Umbilical cord (tissue), 2 donors: Measurements from ENCODE around the gene TRIP13. TPM values are rescaled to one million over a fixed set of nuclear protein-coding genes. Genes with fewer than 3 reads are reported as not detected.
"Not testable (repeated sequence)": the region's sequence is repeated elsewhere in the genome, so short reads cannot be mapped to it uniquely, and the experiment has no call there.

Experiments used
- DNase-seq: peaks from one replicate; pipeline ENCODE4 v3.0.0-alpha.2; 2015; ENCODE audit warnings: low spot score
- total RNA-seq: library from RNA; depleted of rRNA; stranded (reverse); fragments of >200 nt; gene quantifications from one replicate; pipeline ENCODE4 v1.2.3, GENCODE V29; 2014; ENCODE audit warnings: low replicate concordance; ENCODE audit not compliant: insufficient read depth

The TRIP13 gene, protein sequence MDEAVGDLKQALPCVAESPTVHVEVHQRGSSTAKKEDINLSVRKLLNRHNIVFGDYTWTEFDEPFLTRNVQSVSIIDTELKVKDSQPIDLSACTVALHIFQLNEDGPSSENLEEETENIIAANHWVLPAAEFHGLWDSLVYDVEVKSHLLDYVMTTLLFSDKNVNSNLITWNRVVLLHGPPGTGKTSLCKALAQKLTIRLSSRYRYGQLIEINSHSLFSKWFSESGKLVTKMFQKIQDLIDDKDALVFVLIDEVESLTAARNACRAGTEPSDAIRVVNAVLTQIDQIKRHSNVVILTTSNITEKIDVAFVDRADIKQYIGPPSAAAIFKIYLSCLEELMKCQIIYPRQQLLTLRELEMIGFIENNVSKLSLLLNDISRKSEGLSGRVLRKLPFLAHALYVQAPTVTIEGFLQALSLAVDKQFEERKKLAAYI
- total RNA-seq: 2.9 TPM

DNA sequence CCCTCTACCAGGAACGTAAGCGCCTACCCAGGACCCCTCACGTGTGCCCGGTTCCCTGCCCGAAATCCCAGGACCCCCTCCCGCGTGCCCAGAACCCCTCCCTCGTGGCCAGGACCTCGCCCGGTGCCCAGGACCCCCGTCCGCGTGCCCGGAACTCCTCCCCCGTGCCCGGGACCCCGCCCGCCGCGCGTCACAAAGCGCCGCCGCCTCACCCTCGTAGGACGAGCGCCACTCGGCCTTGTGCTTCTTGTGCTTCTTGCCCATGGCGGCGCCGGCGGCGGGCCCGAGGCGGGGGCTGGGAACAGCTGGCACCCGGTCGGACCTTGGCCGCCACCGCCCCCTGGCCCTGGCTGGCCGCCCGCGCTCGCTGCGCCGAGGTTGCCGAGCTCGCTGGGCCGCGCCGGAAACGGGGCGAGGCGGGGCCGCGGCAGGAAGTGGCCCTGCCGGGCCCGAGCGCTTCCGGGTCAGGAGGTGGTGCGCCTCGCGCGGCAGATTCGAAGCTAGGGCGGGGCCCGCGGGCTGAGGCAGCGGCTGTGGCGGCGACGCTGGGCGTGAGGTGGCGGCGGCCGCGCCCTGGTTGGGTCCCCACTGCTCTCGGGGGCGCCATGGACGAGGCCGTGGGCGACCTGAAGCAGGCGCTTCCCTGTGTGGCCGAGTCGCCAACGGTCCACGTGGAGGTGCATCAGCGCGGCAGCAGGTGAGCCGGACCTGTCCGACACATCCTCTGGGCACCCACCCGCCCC is at the start of gene TRIP13, which contains the start of gene BRD9:
Gene TRIP13, plus strand, starts transcription at position 491 of the 743 bp plus-strand sequence. Its CDS starts 115 bp downstream, at position 606.
Gene BRD9, minus strand, starts transcription at position 408 of the 743 bp plus-strand sequence. Its CDS starts 144 bp downstream, at position 264.
- DNase-seq: peak; percentile 85

DNA sequence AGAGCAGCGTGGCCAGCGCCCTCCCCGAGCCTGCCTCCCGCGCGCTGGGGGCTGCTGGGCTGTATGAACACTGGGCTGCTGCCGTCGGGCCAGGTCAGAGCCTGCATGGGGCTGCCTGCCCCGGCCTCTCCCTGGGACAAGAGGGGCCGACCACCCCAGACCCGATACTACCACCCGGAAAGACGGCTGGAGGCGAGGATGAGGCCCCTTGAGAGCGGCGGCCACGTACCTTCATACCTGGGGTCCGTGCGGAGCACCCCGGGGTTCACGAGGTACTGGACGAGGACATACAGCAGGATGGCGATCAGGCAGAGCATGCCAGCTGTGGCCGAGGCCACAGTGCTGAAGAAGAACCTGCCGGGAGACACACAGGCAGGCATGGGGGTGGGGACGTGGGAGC is 49.3 kb upstream of the TRIP13 start:
- not testable (repeated sequence) for DNase-seq

DNA sequence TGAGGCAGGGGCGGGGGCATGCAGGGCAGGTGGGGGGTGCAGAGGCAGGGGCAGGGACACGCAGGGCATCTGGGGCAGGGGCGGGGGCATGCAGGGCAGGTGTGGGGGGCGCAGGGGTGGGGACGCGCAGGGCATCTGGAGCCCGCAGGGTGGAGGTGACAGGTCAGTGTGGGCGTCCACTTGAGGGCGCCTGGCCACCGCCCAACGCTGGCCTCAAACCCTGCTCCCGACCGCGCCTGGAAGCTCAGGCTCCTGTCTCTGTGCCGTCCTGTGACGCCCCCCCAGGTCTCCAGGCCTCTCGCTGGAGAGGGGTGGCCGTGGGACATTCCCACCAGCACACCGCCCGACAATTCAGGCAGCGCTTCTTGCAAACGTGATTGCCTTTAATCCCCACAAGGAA is 48.8 kb upstream of the TRIP13 start:
- DNase-seq: not testable (repeated sequence)

DNA sequence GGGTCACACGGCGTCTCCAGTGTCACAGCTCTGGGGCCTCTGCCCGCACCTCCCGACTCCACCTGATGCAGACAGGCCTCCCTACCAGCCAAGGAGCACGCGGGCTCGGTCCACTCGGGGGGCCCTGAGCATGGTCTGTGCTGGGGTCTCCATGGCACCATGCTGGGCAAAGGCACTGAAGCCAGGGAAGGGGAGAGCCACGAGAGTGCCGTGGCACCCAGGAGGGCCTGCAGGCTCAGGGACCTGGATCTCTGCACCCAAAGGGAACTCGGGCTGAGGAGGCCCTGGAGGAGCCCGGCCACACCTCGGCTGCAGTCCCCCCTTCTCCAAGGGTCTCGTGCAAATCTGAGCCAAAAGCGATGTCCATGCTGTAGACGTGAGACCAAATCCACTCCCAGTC is 48.3 kb upstream of the TRIP13 start:
- not testable (repeated sequence) for DNase-seq

DNA sequence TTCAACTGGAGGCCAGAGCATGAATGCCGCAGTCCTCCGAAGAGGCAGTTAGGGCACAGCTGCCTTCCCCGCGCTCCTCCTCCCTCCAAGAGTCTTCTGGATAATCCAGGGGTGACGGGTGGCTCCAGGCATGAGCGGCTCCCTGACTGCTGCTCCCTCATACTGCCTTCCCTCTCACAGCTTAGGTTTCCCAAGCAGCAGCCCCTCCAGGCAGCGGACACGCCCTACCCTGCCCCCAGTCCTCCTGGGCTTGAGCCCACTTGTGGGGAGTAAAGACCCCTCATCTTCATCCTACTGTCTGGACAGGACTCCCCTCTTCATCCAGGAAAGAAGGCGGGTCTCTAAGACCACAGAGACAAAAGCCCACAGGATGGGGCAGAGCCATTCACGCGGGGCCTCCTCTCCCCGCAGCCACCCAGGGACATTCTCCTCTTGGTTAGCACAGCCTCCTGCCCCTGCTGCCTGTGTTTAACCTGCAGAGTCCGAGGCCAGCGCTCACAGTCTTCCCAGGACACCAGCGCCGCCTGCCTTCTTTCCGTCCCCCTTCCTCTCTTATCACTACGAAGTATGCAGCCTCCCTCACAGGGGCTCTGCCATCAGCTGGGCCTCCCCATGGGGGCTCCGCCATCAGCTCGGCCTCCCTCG is 47.5 kb upstream of the TRIP13 start:
- not testable (repeated sequence) for DNase-seq

DNA sequence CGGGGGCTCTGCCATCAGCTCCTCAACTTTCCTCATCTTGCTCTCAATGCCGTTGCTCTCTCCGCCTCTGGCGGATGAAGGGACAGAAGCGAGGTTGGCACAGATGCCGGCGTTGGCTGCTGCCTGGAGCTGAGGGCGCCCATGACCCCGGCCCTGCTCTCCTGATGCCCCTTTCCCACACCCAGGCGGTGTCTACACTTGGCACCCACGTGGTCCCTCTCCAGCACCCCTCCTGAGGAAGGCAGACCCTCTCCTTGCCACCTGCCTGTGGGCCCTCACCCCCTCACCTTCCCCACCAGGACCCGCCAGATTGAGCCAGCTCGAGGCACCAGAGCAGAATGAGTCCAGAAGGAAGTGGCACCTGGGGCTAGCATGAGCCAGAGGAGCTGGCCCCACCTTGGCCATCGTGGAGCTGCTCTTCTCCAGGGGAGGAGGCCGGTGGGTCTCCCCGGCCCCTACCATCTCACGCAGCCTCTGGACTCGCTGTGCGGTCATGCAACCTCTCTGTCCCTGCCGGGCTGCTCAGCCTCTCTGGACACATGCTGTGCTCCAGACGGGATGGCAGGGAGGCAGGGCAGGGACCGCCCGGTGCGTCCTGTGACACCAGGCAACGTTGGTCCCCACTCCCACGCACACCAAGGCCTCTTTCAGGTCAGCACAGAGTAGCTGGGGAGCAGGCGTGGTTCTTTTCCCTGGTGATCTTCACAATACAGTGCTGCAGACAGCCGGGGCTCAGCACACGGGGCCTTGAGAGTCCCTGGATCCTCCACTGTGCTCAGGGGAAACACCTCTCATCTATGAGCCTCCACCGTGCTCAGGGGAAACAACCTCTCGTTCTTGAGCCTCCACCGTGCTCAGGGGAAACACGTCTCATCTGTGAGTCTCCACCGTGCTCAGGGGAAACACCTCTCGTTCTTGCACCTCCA is 46.7 kb upstream of the TRIP13 start:
- DNase-seq: not testable (repeated sequence)

DNA sequence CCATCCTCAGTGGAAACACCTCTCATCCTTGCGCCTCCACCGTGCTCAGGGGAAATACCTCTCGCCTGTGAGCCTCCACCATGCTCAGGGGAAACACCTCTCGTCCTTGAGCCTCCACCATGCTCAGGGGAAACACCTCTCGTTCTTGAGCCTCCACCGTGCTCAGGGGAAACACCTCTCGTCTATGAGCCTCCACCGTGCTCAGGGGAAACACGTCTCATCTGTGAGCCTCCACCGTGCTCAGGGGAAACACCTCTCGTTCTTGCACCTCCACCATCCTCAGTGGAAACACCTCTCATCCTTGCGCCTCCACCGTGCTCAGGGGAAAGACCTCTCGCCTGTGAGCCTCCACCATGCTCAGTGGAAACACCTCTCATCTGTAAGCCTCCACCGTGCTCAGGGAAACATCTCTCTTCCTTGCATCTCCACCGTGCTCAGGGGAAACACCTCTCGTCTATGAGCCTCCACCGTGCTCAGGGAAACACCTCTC is 46.0 kb upstream of the TRIP13 start:
- DNase-seq: not testable (repeated sequence)

- not testable (repeated sequence) for DNase-seq
Measured at GRCh38 chr5:847212-847611, 45.5 kb upstream of the TRIP13 start.

GRCh38 chr5:847736-848135 is 44.9 kb upstream of the TRIP13 start:
- DNase-seq: not testable (repeated sequence)

- DNase-seq: no peak
Measured at GRCh38 chr5:848671-849111, 44.0 kb upstream of the TRIP13 start.

DNA sequence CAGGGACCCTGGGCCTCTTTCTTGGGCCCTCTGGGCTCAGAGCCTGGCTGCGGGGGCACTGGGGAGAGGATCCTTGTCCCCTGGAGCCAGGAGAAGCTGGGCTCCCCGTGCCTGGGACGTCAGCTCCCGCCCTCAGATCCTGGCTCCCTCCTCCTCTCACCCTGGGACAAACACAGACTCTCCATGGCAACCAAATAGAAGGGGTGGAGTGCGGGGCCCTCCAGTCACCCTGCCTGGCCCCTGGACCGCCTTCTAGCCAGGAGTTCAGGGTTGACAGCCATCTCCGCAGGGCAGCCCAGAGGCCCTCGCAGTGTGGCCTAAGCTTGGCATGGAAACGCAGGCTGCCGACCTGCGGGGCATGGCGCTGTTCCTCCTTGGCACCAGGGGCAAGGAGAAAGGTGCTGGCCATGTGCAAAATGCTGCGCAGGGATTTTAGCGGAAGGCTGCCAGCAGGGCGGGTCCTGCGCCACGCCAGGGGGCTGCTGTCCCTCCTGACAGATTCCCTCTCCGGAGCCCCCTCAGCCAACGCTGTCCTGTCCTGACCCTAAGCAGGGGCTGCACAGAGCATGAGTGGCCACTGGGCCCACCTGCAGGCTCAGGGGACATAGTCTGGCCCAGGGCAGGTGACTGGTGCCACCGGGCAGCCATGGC is 42.9 kb upstream of the TRIP13 start:
- peak; percentile 57 for DNase-seq

DNA sequence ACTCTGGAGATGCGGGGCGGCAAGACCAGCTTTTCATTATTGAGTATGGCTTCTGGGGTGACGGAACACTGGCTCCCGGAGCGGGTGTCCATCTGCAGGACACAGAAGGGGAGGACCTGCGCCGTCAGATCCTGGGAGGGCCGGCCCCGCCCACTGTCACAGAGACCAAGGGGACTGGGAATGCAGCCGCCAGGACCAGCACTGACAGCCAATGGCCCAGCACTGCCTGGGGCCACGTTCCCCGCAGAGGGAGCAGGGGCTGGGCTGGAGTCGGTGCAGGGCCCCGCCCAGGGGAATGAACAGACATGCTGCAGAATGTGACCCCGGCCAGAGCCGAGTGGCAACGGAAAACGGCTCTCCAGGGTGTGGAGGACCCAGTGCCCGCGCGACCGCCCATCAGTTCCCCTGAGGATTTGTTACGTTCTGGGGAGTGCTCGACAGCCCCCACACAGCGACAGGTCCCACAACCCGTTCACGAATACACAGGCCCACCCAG is 42.1 kb upstream of the TRIP13 start, which contains the start of gene ZDHHC11:
Gene ZDHHC11, minus strand, starts transcription at position 476 of the 496 bp plus-strand sequence. Its CDS starts 384 bp downstream, at position 92.
- no peak for DNase-seq

- DNase-seq: no peak
Measured at GRCh38 chr5:851076-851475, 41.6 kb upstream of the TRIP13 start.

GRCh38 chr5:851553-851952 is 41.1 kb upstream of the TRIP13 start:
- no peak for DNase-seq

- no peak for DNase-seq
Measured at GRCh38 chr5:852018-852417, 40.7 kb upstream of the TRIP13 start.

- no peak for DNase-seq
Measured at GRCh38 chr5:852431-853401, 40.0 kb upstream of the TRIP13 start.

- not testable (repeated sequence) for DNase-seq
Measured at GRCh38 chr5:853416-854090, 39.1 kb upstream of the TRIP13 start.

DNA sequence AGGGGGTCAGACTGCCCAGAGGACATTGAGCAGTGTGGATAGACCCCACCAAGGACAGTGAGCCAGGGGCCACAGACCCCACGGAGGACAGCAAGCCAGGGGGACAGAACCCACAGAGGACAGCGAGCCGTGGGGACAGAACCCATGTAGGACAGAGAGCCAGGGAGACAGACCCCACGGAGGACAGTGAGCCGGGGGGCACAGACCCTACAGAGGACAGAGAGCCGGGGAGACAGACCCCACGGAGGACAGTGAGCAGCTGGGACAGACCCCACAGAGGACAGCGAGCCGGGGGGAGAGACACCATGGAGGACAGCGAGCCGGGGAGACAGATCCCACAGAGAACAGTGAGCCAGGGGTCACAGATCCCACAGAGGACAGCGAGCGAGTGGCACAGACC is 38.5 kb upstream of the TRIP13 start:
- no peak for DNase-seq
